CD4-positive, alpha-beta T cell treated with Interleukin-17A for 1 hour (primary cell): Measurements from ENCODE around the gene TRPM1.

Source experiments
- DNase-seq: peaks from one replicate; pipeline ENCODE4 v3.0.0-alpha.2; 2020

TRPM1 gene

GRCh38 chr15:30962079-30962478 is 139.4 kb downstream of the TRPM1 start:
- DNase-seq = no peak

- DNase-seq = no peak
Measured at GRCh38 chr15:30958219-30958618, 143.3 kb downstream of the TRPM1 start.

- no peak for DNase-seq
Measured at GRCh38 chr15:30956216-30957124, 145.1 kb downstream of the TRPM1 start.

- DNase-seq = no peak
Measured at GRCh38 chr15:30954674-30955073, 146.9 kb downstream of the TRPM1 start.

- no peak for DNase-seq
Measured at GRCh38 chr15:30953731-30954378, 147.7 kb downstream of the TRPM1 start.

GRCh38 chr15:30953183-30953582 is 148.3 kb downstream of the TRPM1 start:
- DNase-seq = no peak
